GM12878 (cell line): Measurements from ENCODE around the gene DUSP22. TPM values are rescaled to one million over a fixed set of nuclear protein-coding genes. Genes with fewer than 3 reads are reported as not detected.
A peak's percentile ranks its signal among the peaks of the same experiment; 100 is the strongest.

Source experiments
- ATAC-seq: fragments of 200-7000 bp; cut with Tn5 transposase; 3 replicates; pipeline ENCODE4 v1.9.1; 2020; ENCODE audit warnings: mild to moderate bottlenecking, moderate library complexity
- BruUV-seq: library from RNA; stranded (reverse); fragments of 400-500 nt; replicated peaks from 2 replicates; lab custom pipeline; 2021; lab: Mats Ljungman, UMichigan
- CTCF ChIA-PET: fragments of 300-600 bp; sonication (Branson Sonifier 250); formaldehyde crosslinking; extraction: SDS; loops from one replicate; lab custom pipeline; 2021; ENCODE audit warnings: inconsistent platforms; lab: Yijun Ruan, JAX
- POLR2A ChIA-PET: fragments of 350-600 bp; formaldehyde crosslinking; extraction: SDS; loops from one replicate; lab custom pipeline; 2021; ENCODE audit warnings: inconsistent platforms; lab: Charles Lee
- RAD21 ChIA-PET: fragments of 300-600 bp; sonication (Branson Sonifier 250); formaldehyde crosslinking; loops from one replicate; lab custom pipeline; 2023; ENCODE audit warnings: antibody characterized with exemption; ENCODE audit not compliant: unreplicated experiment; lab: Charles Lee
- SMC1A ChIA-PET: fragments of 300-600 bp; sonication (Branson Sonifier 250); formaldehyde crosslinking; loops from one replicate; lab custom pipeline; 2023; ENCODE audit not compliant: unreplicated experiment, uncharacterized antibody; lab: Charles Lee
- DNase-seq: peaks from one replicate; pipeline ENCODE4 v3.0.0-alpha.2; 2011; ENCODE audit warnings: low read depth, low spot score
- FAIRE-seq: peaks from 3 replicates; lab custom pipeline; 2011; peaks lifted over from hg19 to GRCh38; lab: Jason Lieb, UNC
- H2AFZ ChIP-seq: 2 replicates; pipeline ENCODE4 v1.6.0; 2011; ENCODE audit warnings: low read depth, low read length, control low read depth; ENCODE audit not compliant: control insufficient read depth
- H3K27ac ChIP-seq: 2 replicates; pipeline ENCODE4 v1.5.1; 2011; ENCODE audit warnings: control low read depth; ENCODE audit not compliant: control insufficient read depth, insufficient read depth
- H3K27me3 ChIP-seq, 2 experiments: replicated peaks in 1 of 2; 2 replicates each; pipeline versions ENCODE4 v1.6.0 to v1.6.1; 2011; ENCODE audit warnings: low read length in 1 of 2; ENCODE audit not compliant: control insufficient read depth in 2 of 2, insufficient read depth in 2 of 2
- H3K36me3 ChIP-seq, 2 experiments: 2 replicates each; pipeline ENCODE4 v1.5.1; 2011; ENCODE audit warnings: low read length in 1 of 2; ENCODE audit not compliant: control insufficient read depth in 2 of 2, insufficient read depth in 2 of 2
- H3K4me1 ChIP-seq: 2 replicates; pipeline ENCODE4 v1.6.1; 2011; ENCODE audit warnings: mild to moderate bottlenecking, low read length, moderate library complexity, mixed read lengths; ENCODE audit not compliant: control insufficient read depth, insufficient read depth
- H3K4me2 ChIP-seq: 2 replicates; pipeline ENCODE4 v1.6.0; 2011; ENCODE audit warnings: control low read depth; ENCODE audit not compliant: control insufficient read depth, insufficient read depth
- H3K4me3 ChIP-seq: fragments of 200-600 bp; sonication (generic); 2 replicates; pipeline ENCODE4 v1.5.1; 2016
- H3K79me2 ChIP-seq: 2 replicates; pipeline ENCODE4 v1.6.0; 2011; ENCODE audit warnings: low read length; ENCODE audit not compliant: control insufficient read depth, insufficient read depth
- H3K9ac ChIP-seq: 2 replicates; pipeline ENCODE4 v1.8.0; 2011; ENCODE audit warnings: low read length, control low read depth, mixed read lengths; ENCODE audit not compliant: control insufficient read depth, insufficient read depth
- H3K9me3 ChIP-seq: replicated peaks from 3 replicates; pipeline ENCODE4 v1.5.1; 2011; ENCODE audit warnings: mild to moderate bottlenecking, low read length; ENCODE audit not compliant: control insufficient read depth, insufficient read depth
- H4K20me1 ChIP-seq: 2 replicates; pipeline ENCODE4 v1.6.0; 2011; ENCODE audit not compliant: control insufficient read depth, insufficient read depth
- EED ChIP-seq: sonication (generic); IDR thresholded peaks from 2 replicates; pipeline ENCODE4 v1.6.1; 2016; ENCODE audit warnings: antibody characterized with exemption, low read depth
- KAT2A ChIP-seq: conservative IDR thresholded peaks from 2 replicates; pipeline ENCODE4 v1.6.1; 2011; ENCODE audit warnings: low read depth, low read length; ENCODE audit not compliant: control insufficient read depth
- MXI1 ChIP-seq: fragments of 150-350 bp; IDR thresholded peaks from 2 replicates; pipeline ENCODE4 v1.6.1; 2011; ENCODE audit warnings: low read depth, mild to moderate bottlenecking, inconsistent platforms, low read length, improper control_type of control experiment
- PML ChIP-seq: IDR thresholded peaks from 2 replicates; pipeline ENCODE4 v1.6.1; 2012; ENCODE audit warnings: low read length, inconsistent platforms
- TAF1 ChIP-seq: IDR thresholded peaks from 2 replicates; pipeline ENCODE4 v1.6.1; 2011; ENCODE audit warnings: mild to moderate bottlenecking, low read depth, low read length, borderline replicate concordance
- YY1 ChIP-seq: IDR thresholded peaks from 2 replicates; pipeline ENCODE4 v1.6.1; 2011; ENCODE audit warnings: low read depth, mild to moderate bottlenecking, low read length
- WGBS: methylation state at CpG from one replicate; pipeline ENCODE4 v1.1.6; 2016; ENCODE audit warnings: low lambda C conversion rate; ENCODE audit not compliant: insufficient replicate concordance, insufficient coverage; ENCODE audit errors: missing lambda C conversion rate; 5-methylcytosine and 5-hydroxymethylcytosine counted together
- in situ Hi-C: fragments of 300-500 bp; cut with MboI; formaldehyde crosslinking; loops from 9 replicates; pipeline ENCODE4 v1.14.3; 2018; ENCODE audit warnings: mixed read lengths
- intact Hi-C: fragments of 100-400 bp; cut with micrococcal nuclease; formaldehyde crosslinking; loops from one replicate; pipeline ENCODE4 v1.14.2; 2022; ENCODE audit not compliant: unreplicated experiment
- polyA plus RNA-seq, 11 experiments: library from polyadenylated mRNA; depleted of rRNA in 4 of 11; unstranded in 6 of 11; stranded (reverse) in 5 of 11; fragments of >200 nt; fragmentation: Nextera tagmentation in 4 of 11; fragmentation: Illumina TruSeq in 1 of 11; extraction: Ambion mirVana in 4 of 11; extraction: Trizol in 1 of 11; gene quantifications; 1 replicate in 1 of 11; 2 replicates in 10 of 11; pipeline versions ENCODE4 v1.2.1 to v1.2.3, GENCODE V29; 2011 to 2016; ENCODE audit warnings: inconsistent platforms in 2 of 11, missing spikeins in 2 of 11, low read depth in 1 of 11
- total RNA-seq, 4 experiments: library from RNA; depleted of rRNA in 3 of 4; stranded (reverse); fragments of >200 nt in 3 of 4; fragmentation: Illumina TruSeq in 1 of 4; extraction: Trizol in 1 of 4; gene quantifications; 2 replicates each; pipeline versions ENCODE4 v1.2.1 to v1.2.3, GENCODE V29; 2013 to 2021
- TF ChIP-seq, protein P1 (sequence below): fragments of 450-650 bp; IDR thresholded peaks from 2 replicates; pipeline ENCODE4 v1.6.1; 2016; ENCODE audit warnings: mild to moderate bottlenecking
- TF ChIP-seq, protein P2 (sequence below): fragments of 450-650 bp; IDR thresholded peaks from 2 replicates; pipeline ENCODE4 v1.6.1; 2017; ENCODE audit warnings: mild to moderate bottlenecking, moderate library complexity
- TF ChIP-seq, protein P3 (sequence below): IDR thresholded peaks from 2 replicates; pipeline ENCODE4 v1.6.1; 2012; ENCODE audit warnings: low read depth, low read length, improper control_type of control experiment

DUSP22 gene
- total and polyA plus RNA-seq, 10 of the 15 experiments (the other 5 are each of a cell fraction or from before 2014, with no cell fraction given), result 78.9 to 156 (median 107) TPM

DNA sequence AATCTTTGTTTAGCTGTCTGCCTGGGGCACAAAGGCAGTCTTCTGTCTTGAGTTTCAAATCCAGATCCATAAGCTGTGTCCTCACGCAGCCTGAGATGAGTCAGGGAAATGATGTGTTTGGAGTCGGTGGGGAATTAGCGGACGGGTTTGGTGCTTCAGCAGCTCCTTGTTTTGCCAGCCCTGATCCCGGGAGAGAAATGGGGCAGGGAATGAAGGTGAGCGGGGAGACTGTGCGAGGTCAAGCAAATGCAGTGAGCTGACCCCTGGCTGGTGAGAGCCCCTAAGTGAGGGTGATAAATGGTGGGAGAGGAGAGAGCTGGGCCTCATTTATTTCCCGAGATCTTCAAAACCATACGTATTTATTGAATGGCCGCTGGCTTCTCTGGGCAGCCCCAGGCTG lies 21.6 kb downstream of the DUSP22 start:
- DNase-seq, result no peak
- ChIA-PET POLR2A (interaction anchor here (0.7 to 13.8 kb wide), 12 partner anchors 6 to 90 kb away, joined by 3 to 227 read pairs (median 10); partner anchors contain the start of gene DUSP22), RAD21 (interaction anchor here (0.8 to 13.0 kb wide), 20 partner anchors 6 to 124 kb away, joined by 3 to 256 read pairs (median 7); partner anchors contain the start of gene DUSP22), CTCF (interaction anchor here (0.7 to 8.6 kb wide), 11 partner anchors 7 to 96 kb away, joined by 3 to 94 read pairs (median 11); no protein-coding TSS in a partner anchor), SMC1A (interaction anchor here (0.7 to 14.6 kb wide), 22 partner anchors 6 to 96 kb away, joined by 3 to 707 read pairs (median 9); partner anchors contain the start of gene DUSP22)
- TF ChIP-seq EED (peak; percentile 17; the same call in 1 of the 2 replicates), PML (no peak)
- TF ChIP-seq, protein P1, sequence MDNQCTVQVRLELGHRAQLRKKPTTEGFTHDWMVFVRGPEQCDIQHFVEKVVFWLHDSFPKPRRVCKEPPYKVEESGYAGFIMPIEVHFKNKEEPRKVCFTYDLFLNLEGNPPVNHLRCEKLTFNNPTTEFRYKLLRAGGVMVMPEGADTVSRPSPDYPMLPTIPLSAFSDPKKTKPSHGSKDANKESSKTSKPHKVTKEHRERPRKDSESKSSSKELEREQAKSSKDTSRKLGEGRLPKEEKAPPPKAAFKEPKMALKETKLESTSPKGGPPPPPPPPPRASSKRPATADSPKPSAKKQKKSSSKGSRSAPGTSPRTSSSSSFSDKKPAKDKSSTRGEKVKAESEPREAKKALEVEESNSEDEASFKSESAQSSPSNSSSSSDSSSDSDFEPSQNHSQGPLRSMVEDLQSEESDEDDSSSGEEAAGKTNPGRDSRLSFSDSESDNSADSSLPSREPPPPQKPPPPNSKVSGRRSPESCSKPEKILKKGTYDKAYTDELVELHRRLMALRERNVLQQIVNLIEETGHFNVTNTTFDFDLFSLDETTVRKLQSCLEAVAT, result peak; percentile 46; the same call in 1 of the 2 replicates
- Histone ChIP-seq H3K4me2 (no peak overlapping the region), H3K9me3 (no peaks in the 10 kb centered on the region), H3K36me3 (peaks cover 14 to 20% of the 10 kb centered on the region in 2 experiments), H3K27me3 (no peaks in the 10 kb centered on the region), H2AFZ (no peak overlapping the region), H3K4me1 (peaks cover 93% of the 10 kb centered on the region), H3K4me3 (no peak overlapping the region), H3K9ac (no peak overlapping the region), H3K27ac (no peak overlapping the region; the same call in 1 of the 2 replicates), H4K20me1 (no peaks in the 10 kb centered on the region), H3K79me2 (peaks cover 79% of the 10 kb centered on the region)
- ATAC-seq, result no peak
- FAIRE-seq, result no peak
- intact Hi-C loops (no loop called here), in situ Hi-C loops (no loop called here)
- BruUV-seq, result no TSS peak
- 91% methylated on average over 10 of the region's 10 CpGs for WGBS

DNA sequence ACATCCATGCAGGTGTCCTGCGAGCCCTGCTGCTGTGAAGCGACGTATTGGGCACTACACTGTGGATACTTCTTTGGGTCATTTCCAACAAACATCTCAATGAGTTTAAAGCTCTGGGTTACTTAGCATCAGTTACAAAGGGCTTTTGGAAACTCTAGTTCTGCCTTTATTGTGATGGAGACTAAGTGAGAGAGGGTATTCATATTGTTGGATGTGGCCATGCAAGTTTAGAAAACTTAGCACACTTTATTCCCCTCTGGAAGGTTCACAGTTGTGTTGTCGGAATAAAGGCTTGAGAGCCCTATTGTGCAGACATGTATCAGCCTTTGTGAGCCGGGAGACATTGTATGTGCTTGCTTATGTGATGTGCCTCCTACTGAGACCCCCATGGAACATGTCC lies 22.1 kb downstream of the DUSP22 start:
- ChIA-PET CTCF (interaction anchor here (0.7 to 8.6 kb wide), 9 partner anchors 7 to 88 kb away, joined by 3 to 94 read pairs (median 39); no protein-coding TSS in a partner anchor), POLR2A (interaction anchor here (0.8 to 13.8 kb wide), 10 partner anchors 7 to 83 kb away, joined by 3 to 227 read pairs (median 16); partner anchors contain the start of gene DUSP22), SMC1A (interaction anchor here (1.1 to 14.6 kb wide), 21 partner anchors 7 to 176 kb away, joined by 3 to 707 read pairs (median 9); partner anchors contain the start of gene DUSP22), RAD21 (interaction anchor here (1.0 to 13.0 kb wide), 14 partner anchors 7 to 123 kb away, joined by 3 to 256 read pairs (median 14); partner anchors contain the start of gene DUSP22)
- H4K20me1 ChIP-seq, result no peaks in the 10 kb centered on the region
- 77% methylated on average over 5 of the region's 5 CpGs for WGBS
- peak overlapping the region; percentile 92 for H3K27ac ChIP-seq
- DNase-seq (no peak), FAIRE-seq (no peak), ATAC-seq (no peak)
- no peak overlapping the region for H2AFZ ChIP-seq
- no peaks in the 10 kb centered on the region for H3K9me3 ChIP-seq
- no peak overlapping the region for H3K9ac ChIP-seq
- no peak overlapping the region for H3K4me2 ChIP-seq
- no peak overlapping the region for H3K4me3 ChIP-seq
- peaks cover 79% of the 10 kb centered on the region for H3K79me2 ChIP-seq
- in situ Hi-C loops (no loop called here), intact Hi-C loops (no loop called here)
- BruUV-seq, result no TSS peak
- H3K36me3 ChIP-seq, result peaks cover 14 to 20% of the 10 kb centered on the region in 2 experiments
- H3K4me1 ChIP-seq, result peaks cover 93% of the 10 kb centered on the region
- H3K27me3 ChIP-seq, result no peaks in the 10 kb centered on the region
- TF ChIP-seq, protein P2, sequence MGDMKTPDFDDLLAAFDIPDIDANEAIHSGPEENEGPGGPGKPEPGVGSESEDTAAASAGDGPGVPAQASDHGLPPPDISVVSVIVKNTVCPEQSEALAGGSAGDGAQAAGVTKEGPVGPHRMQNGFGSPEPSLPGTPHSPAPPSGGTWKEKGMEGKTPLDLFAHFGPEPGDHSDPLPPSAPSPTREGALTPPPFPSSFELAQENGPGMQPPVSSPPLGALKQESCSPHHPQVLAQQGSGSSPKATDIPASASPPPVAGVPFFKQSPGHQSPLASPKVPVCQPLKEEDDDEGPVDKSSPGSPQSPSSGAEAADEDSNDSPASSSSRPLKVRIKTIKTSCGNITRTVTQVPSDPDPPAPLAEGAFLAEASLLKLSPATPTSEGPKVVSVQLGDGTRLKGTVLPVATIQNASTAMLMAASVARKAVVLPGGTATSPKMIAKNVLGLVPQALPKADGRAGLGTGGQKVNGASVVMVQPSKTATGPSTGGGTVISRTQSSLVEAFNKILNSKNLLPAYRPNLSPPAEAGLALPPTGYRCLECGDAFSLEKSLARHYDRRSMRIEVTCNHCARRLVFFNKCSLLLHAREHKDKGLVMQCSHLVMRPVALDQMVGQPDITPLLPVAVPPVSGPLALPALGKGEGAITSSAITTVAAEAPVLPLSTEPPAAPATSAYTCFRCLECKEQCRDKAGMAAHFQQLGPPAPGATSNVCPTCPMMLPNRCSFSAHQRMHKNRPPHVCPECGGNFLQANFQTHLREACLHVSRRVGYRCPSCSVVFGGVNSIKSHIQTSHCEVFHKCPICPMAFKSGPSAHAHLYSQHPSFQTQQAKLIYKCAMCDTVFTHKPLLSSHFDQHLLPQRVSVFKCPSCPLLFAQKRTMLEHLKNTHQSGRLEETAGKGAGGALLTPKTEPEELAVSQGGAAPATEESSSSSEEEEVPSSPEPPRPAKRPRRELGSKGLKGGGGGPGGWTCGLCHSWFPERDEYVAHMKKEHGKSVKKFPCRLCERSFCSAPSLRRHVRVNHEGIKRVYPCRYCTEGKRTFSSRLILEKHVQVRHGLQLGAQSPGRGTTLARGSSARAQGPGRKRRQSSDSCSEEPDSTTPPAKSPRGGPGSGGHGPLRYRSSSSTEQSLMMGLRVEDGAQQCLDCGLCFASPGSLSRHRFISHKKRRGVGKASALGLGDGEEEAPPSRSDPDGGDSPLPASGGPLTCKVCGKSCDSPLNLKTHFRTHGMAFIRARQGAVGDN, result no peak
- TF ChIP-seq YY1 (no peak), MXI1 (no peak), TAF1 (no peak), KAT2A (no peak)
- TF ChIP-seq, protein P3, sequence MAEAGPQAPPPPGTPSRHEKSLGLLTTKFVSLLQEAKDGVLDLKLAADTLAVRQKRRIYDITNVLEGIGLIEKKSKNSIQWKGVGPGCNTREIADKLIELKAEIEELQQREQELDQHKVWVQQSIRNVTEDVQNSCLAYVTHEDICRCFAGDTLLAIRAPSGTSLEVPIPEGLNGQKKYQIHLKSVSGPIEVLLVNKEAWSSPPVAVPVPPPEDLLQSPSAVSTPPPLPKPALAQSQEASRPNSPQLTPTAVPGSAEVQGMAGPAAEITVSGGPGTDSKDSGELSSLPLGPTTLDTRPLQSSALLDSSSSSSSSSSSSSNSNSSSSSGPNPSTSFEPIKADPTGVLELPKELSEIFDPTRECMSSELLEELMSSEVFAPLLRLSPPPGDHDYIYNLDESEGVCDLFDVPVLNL, result no peak
